ENCODE measurements around the gene FOXK2.
A peak's percentile ranks its signal among the peaks of the same experiment; 100 is the strongest.

GRCh38 chr17:82647593-82648164 is 128.1 kb downstream of the FOXK2 start:
- TF ChIP-seq CTCF (IDR thresholded peaks at IDR 0.05 in 4 of 5, conservative IDR thresholded peaks at IDR 0.05 in 1 of 5) (peak in 1 of 5 experiments; percentile 11), POLR2A (IDR thresholded peaks at IDR 0.05) (no peak)

Data from gastrocnemius medialis (tissue), 4 donors.